Measurements from ENCODE around the gene FAM117B.

The FAM117B gene

GRCh38 chr2:202609381-202610145 is 25.2 kb upstream of the FAM117B start:
- H3K9ac ChIP-seq (ENCODE audit: low read length) = no peak overlapping the region
- H3K36me3 ChIP-seq (ENCODE audit: low read length) = no peaks in the 10 kb centered on the region
- H3K9me2 ChIP-seq (replicated peaks; ENCODE audit: insufficient read depth, low read length) = no peaks in the 10 kb centered on the region
- no peak overlapping the region for H3K4me3 ChIP-seq (ENCODE audit: insufficient read depth, low read length, poor library complexity, severe bottlenecking)
- H3K9me3 ChIP-seq (ENCODE audit: insufficient read depth, low read length) = no peaks in the 10 kb centered on the region
- H3K4me2 ChIP-seq (ENCODE audit: low read depth, low read length, poor library complexity, severe bottlenecking) = no peak overlapping the region
- no peaks in the 10 kb centered on the region for H4K20me1 ChIP-seq (ENCODE audit: low read depth, low read length)
- no peaks in the 10 kb centered on the region for H3F3A ChIP-seq (ENCODE audit: insufficient read depth)
- no peak for TF ChIP-seq EZH2phosphoT487 (conservative IDR thresholded peaks at IDR 0.05; ENCODE audit: low read length)
- no peak for TF ChIP-seq CTCF (IDR thresholded peaks at IDR 0.05; ENCODE audit: insufficient read depth, low read length, poor library complexity, severe bottlenecking)
- no peaks in the 10 kb centered on the region for H3K27me3 ChIP-seq (ENCODE audit: low read length)
- H2AFZ ChIP-seq (ENCODE audit: low read depth, low read length, severe bottlenecking) = no peak overlapping the region
- no peaks in the 10 kb centered on the region for H3K79me2 ChIP-seq (ENCODE audit: insufficient read depth, low read length)
- H3K27ac ChIP-seq (ENCODE audit: low read depth, low read length) = no peak overlapping the region

DNA sequence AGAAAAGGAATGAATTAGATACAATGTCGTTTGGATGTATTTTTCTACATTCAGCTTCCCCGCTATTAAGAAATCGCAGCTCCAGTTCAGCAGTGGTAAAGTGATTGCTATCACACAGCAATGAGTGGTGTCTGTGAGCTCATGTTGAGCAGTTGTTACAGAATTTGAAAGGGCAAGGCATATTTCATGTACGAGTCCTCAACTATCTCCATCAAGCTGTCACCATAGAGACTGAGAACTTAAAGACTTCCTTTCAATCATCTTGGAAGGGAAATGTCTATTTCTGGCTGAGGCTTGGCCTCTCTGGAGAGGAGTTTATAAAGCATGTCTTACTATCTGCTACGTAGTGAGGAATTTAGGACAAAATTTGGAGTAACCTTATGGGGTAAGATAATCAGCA is 24.4 kb upstream of the FAM117B start:
- no peaks in the 10 kb centered on the region for H4K20me1 ChIP-seq (ENCODE audit: low read depth, low read length)
- TF ChIP-seq EZH2phosphoT487 (conservative IDR thresholded peaks at IDR 0.05; ENCODE audit: low read length) (no peak), CTCF (IDR thresholded peaks at IDR 0.05; ENCODE audit: insufficient read depth, low read length, poor library complexity, severe bottlenecking) (no peak)
- H3F3A ChIP-seq (ENCODE audit: insufficient read depth) = no peaks in the 10 kb centered on the region
- no peaks in the 10 kb centered on the region for H3K9me3 ChIP-seq (ENCODE audit: insufficient read depth, low read length)
- H3K36me3 ChIP-seq (ENCODE audit: low read length) = no peaks in the 10 kb centered on the region
- H3K9ac ChIP-seq (ENCODE audit: low read length) = no peak overlapping the region
- H3K9me2 ChIP-seq (replicated peaks; ENCODE audit: insufficient read depth, low read length) = no peaks in the 10 kb centered on the region
- no peaks in the 10 kb centered on the region for H3K79me2 ChIP-seq (ENCODE audit: insufficient read depth, low read length)
- H3K27me3 ChIP-seq (ENCODE audit: low read length) = no peaks in the 10 kb centered on the region
- H2AFZ ChIP-seq (ENCODE audit: low read depth, low read length, severe bottlenecking) = no peak overlapping the region
- no peak overlapping the region for H3K4me2 ChIP-seq (ENCODE audit: low read depth, low read length, poor library complexity, severe bottlenecking)
- H3K27ac ChIP-seq (ENCODE audit: low read depth, low read length) = no peak overlapping the region
- H3K4me3 ChIP-seq (ENCODE audit: insufficient read depth, low read length, poor library complexity, severe bottlenecking) = no peak overlapping the region

DNA sequence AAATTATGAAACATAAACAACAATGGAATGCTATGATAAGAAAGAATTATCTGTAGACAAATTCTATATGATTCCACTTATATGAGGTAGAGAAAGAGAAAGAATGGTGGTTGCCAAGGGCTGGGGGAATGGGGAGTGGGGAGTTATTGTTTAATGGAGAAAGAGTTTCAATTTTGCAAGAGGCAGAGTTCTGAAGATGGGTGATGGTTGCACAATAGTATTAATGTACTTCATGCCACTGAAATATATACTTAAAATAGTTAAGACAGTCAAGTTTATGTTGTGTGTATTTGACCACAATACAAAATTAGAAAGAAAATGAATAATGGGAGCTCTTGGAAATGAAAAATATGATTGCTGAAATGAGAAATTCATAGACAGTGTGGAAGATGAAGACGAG is 22.6 kb upstream of the FAM117B start:
- no peak overlapping the region for H3K4me2 ChIP-seq (ENCODE audit: low read depth, low read length, poor library complexity, severe bottlenecking)
- no peaks in the 10 kb centered on the region for H4K20me1 ChIP-seq (ENCODE audit: low read depth, low read length)
- no peak overlapping the region for H3K4me3 ChIP-seq (ENCODE audit: insufficient read depth, low read length, poor library complexity, severe bottlenecking)
- H3K27ac ChIP-seq (ENCODE audit: low read depth, low read length) = no peak overlapping the region
- no peaks in the 10 kb centered on the region for H3K27me3 ChIP-seq (ENCODE audit: low read length)
- no peak overlapping the region for H3K9ac ChIP-seq (ENCODE audit: low read length)
- H3K9me2 ChIP-seq (replicated peaks; ENCODE audit: insufficient read depth, low read length) = no peaks in the 10 kb centered on the region
- no peak for TF ChIP-seq CTCF (IDR thresholded peaks at IDR 0.05; ENCODE audit: insufficient read depth, low read length, poor library complexity, severe bottlenecking)
- no peaks in the 10 kb centered on the region for H3K36me3 ChIP-seq (ENCODE audit: low read length)
- no peaks in the 10 kb centered on the region for H3K79me2 ChIP-seq (ENCODE audit: insufficient read depth, low read length)
- no peaks in the 10 kb centered on the region for H3K9me3 ChIP-seq (ENCODE audit: insufficient read depth, low read length)
- H3F3A ChIP-seq (ENCODE audit: insufficient read depth) = no peaks in the 10 kb centered on the region
- no peak overlapping the region for H2AFZ ChIP-seq (ENCODE audit: low read depth, low read length, severe bottlenecking)
